ENCODE data around the gene BIRC5.

BIRC5 gene

DNA sequence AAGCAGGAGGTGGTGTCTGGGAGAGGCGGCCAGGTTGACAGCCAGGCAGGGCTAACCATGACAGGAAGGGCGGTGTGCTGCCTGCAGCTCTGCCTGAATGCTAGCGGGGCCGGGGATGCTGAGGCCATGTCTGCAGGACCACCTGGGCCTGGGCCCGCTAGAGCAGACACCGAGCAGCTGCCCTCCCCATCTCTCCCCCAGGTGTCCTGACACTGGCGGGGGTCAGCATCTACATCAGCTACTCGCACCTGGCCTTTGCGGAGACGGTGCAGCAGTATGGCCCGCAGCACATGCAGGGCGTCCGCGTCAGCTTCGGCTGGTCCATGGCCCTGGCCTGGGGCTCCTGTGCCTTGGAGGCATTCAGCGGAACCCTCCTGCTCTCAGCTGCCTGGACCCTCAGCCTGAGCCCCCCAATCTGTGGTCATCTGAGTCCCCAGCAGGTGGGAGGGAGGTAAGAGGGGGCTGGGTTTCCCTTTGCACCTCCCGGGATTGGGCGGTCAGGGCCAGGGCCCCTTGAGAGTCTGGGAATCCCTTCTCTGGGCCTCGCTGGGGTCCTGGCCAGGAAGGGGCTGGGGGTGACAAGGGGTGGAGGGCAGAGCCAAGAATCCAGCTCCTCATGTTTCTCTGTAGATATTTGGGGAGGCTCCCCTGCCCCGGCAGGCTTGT, 24.9 kb downstream of the BIRC5 start:
- no peaks in the 10 kb centered on the region for H3K36me3 ChIP-seq (ENCODE audit: control insufficient read depth, insufficient read depth, low read length)
- H3K4me3 ChIP-seq (replicated peaks; ENCODE audit: low read depth, low read length): no peak overlapping the region
- TF ChIP-seq CTCF (IDR thresholded peaks at IDR 0.05; ENCODE audit: insufficient read depth, low read length, poor library complexity, severe bottlenecking): no peak
- DNase-seq (ENCODE audit: extremely low read depth, insufficient read length): no peak
- H3K27me3 ChIP-seq (replicated peaks; ENCODE audit: control insufficient read depth, insufficient read depth, low read length): no peaks in the 10 kb centered on the region; the same call in 1 of the 2 replicates

DNA sequence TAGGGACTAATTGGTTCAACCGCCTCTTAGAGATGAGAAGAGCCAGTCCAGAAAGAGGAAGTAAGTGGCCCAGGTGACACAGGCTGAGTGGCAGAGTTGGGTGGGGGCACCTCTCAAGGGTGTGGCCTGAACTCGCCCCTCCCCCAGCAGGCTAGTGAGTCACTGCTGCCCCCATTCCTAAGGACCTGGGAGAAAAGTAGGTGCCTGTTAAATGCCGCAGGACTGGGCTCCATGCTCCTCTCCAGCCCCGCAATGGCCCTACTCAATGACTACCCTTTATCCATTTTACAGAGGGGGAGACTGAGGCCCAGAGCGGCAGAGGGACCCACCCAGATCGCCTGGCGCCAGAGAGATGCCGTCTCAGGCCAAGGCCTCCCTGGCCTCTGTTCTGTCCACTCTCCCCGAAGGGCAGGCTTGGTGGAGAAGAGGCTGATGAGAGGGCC, 25.5 kb downstream of the BIRC5 start:
- Histone ChIP-seq H3K4me3 (replicated peaks; ENCODE audit: low read depth, low read length) (no peak overlapping the region), H3K36me3 (ENCODE audit: control insufficient read depth, insufficient read depth, low read length) (no peaks in the 10 kb centered on the region), H3K27me3 (replicated peaks; ENCODE audit: control insufficient read depth, insufficient read depth, low read length) (no peaks in the 10 kb centered on the region)
- DNase-seq (ENCODE audit: extremely low read depth, insufficient read length): no peak
- no peak for TF ChIP-seq CTCF (IDR thresholded peaks at IDR 0.05; ENCODE audit: insufficient read depth, low read length, poor library complexity, severe bottlenecking)

- DNase-seq (ENCODE audit: extremely low read depth, insufficient read length): no peak
- Histone ChIP-seq H3K27me3 (replicated peaks; ENCODE audit: control insufficient read depth, insufficient read depth, low read length) (no peaks in the 10 kb centered on the region), H3K36me3 (ENCODE audit: control insufficient read depth, insufficient read depth, low read length) (no peaks in the 10 kb centered on the region), H3K4me3 (replicated peaks; ENCODE audit: low read depth, low read length) (no peak overlapping the region)
- TF ChIP-seq CTCF (IDR thresholded peaks at IDR 0.05; ENCODE audit: insufficient read depth, low read length, poor library complexity, severe bottlenecking): no peak
Measured at GRCh38 chr17:78240012-78240655, 26.1 kb downstream of the BIRC5 start.

DNA sequence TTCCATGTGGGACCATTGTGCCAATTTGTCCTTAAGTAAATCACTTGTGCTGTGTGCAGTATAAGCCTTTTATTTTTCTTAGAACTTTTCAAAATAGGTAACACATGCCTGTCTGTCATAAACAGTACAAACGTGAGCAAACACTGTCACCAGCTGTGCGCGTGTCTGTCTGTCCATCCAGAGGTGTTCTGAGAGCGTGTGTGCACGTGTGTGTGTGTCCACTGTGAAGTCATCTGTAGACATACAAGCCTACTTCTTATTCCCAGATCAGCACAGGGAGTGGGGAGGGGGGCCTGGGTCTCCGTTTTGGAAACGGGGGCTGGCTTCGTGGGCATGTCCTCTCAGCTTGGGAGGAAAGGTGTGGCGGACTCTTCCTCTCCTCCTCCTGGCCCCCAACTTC, 26.8 kb downstream of the BIRC5 start:
- Histone ChIP-seq H3K4me3 (replicated peaks; ENCODE audit: low read depth, low read length) (no peak overlapping the region), H3K27me3 (replicated peaks; ENCODE audit: control insufficient read depth, insufficient read depth, low read length) (no peaks in the 10 kb centered on the region), H3K36me3 (ENCODE audit: control insufficient read depth, insufficient read depth, low read length) (no peaks in the 10 kb centered on the region)
- DNase-seq (ENCODE audit: extremely low read depth, insufficient read length): no peak
- no peak for TF ChIP-seq CTCF (IDR thresholded peaks at IDR 0.05; ENCODE audit: insufficient read depth, low read length, poor library complexity, severe bottlenecking)

GRCh38 chr17:78241277-78242023, 27.4 kb downstream of the BIRC5 start:
- no peak for TF ChIP-seq CTCF (IDR thresholded peaks at IDR 0.05; ENCODE audit: insufficient read depth, low read length, poor library complexity, severe bottlenecking)
- no peaks in the 10 kb centered on the region for H3K27me3 ChIP-seq (replicated peaks; ENCODE audit: control insufficient read depth, insufficient read depth, low read length)
- H3K36me3 ChIP-seq (ENCODE audit: control insufficient read depth, insufficient read depth, low read length): no peaks in the 10 kb centered on the region
- DNase-seq (ENCODE audit: extremely low read depth, insufficient read length): no peak
- no peak overlapping the region for H3K4me3 ChIP-seq (replicated peaks; ENCODE audit: low read depth, low read length)
